Central memory CD8-positive, alpha-beta T cell (primary cell): Measurements from ENCODE around the gene BCAT1.
"Not testable (repeated sequence)": the region's sequence is repeated elsewhere in the genome, so short reads cannot be mapped to it uniquely, and the experiment has no call there.

Experiments
- ATAC-seq: fragments of 150-1000 bp; cut with Tn5 transposase; replicated peaks from 2 replicates; pipeline ENCODE4 v1.10.0; 2022; ENCODE audit warnings: mild to moderate bottlenecking, moderate FRiP score, moderate number of reproducible peaks; ENCODE audit not compliant: poor library complexity, severe bottlenecking; ENCODE audit errors: extremely low read depth
- DNase-seq, 2 donors: peaks; one replicate each; pipeline ENCODE4 v3.0.0; 2021; ENCODE audit warnings: low spot score in 2 of 2
- H3K27ac Mint-ChIP-seq: one replicate; pipeline ENCODE4 v1.8.0; 2022; ENCODE audit warnings: low read depth, mild to moderate bottlenecking, moderate library complexity, mixed read lengths
- H3K27me3 Mint-ChIP-seq: one replicate; pipeline ENCODE4 v1.8.0; 2022; ENCODE audit warnings: mixed read lengths
- H3K36me3 Mint-ChIP-seq: one replicate; pipeline ENCODE4 v1.8.0; 2022; ENCODE audit warnings: mild to moderate bottlenecking, moderate library complexity, mixed read lengths; ENCODE audit not compliant: insufficient read depth
- H3K4me1 Mint-ChIP-seq: one replicate; pipeline ENCODE4 v1.8.0; 2022; ENCODE audit warnings: mixed read lengths
- H3K4me3 Mint-ChIP-seq: one replicate; pipeline ENCODE4 v1.8.0; 2022; ENCODE audit warnings: mild to moderate bottlenecking, moderate library complexity, mixed read lengths
- H3K9me3 Mint-ChIP-seq: one replicate; pipeline ENCODE4 v1.8.0; 2022; ENCODE audit warnings: mixed read lengths

The BCAT1 gene

DNA sequence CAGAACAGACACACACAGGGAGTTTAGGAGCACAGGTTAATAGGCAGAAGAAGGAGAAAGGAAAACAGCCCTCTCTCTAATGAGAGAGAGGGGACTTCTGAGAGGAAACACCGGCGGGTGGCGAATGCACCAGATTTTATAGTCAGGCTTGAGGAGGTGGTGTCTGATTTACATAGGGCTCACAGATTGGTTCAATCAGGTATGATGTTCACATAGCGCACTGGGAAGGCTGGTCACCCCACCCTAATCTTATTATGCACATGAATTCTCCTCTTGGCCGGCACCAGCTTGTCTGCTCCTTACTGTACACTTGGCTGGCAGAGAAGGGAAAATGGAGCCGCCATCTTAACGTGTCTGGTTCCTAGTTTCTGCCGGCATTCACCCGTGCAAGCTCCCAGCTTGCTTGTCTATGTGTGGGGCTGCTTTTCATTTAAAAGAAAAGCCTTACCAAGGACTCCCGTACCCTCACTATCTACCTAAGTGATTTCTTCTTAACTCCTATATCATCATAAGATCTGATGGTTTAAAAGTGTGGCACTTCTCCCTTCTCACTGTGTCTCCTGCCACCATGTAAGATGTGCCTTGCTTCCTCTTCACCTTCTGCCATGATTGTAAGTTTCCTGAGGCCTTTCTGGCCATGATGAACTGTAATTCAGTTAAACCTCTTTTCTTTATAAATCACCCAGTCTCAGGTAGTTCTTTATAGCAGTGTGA, 15.1 kb downstream of the BCAT1 start:
- no peak overlapping the region for H3K4me3 Mint-ChIP-seq
- H3K4me1 Mint-ChIP-seq = no peaks in the 10 kb centered on the region
- H3K36me3 Mint-ChIP-seq = no peaks in the 10 kb centered on the region
- ATAC-seq = no peak
- H3K27ac Mint-ChIP-seq = no peak overlapping the region
- no peak for DNase-seq
- H3K9me3 Mint-ChIP-seq = no peaks in the 10 kb centered on the region
- H3K27me3 Mint-ChIP-seq = peaks cover 15% of the 10 kb centered on the region

- Mint-ChIP-seq H3K36me3 (peaks cover 2% of the 10 kb centered on the region), H3K4me3 (no peak overlapping the region), H3K4me1 (no peaks in the 10 kb centered on the region), H3K9me3 (no peaks in the 10 kb centered on the region), H3K27ac (no peak overlapping the region), H3K27me3 (peaks cover 22% of the 10 kb centered on the region)
- no peak for DNase-seq
- ATAC-seq = no peak
Measured at GRCh38 chr12:24931666-24932405, 17.1 kb downstream of the BCAT1 start.

DNA sequence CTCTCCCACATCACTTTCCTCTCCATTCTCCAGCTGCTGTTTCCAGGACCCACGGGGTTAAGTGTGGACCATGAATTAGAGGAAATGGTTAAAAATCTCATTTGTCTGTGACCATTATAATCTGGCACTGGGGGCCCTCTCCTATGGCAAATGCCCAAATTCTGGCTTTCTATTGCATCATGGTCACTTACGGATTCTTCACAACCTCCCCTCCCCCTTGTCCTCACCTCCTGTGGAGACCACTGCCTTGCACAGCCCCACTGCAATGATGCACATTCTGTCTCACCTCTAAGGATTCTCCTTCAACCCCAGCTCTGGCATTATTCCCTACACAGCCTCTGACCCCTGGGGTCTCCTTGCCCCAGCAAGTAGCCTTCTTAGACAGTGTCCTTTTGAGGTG, 18.9 kb downstream of the BCAT1 start:
- H3K4me3 Mint-ChIP-seq = no peak overlapping the region
- ATAC-seq (no peak), DNase-seq (no peak)
- peaks cover 24% of the 10 kb centered on the region for H3K27me3 Mint-ChIP-seq
- no peaks in the 10 kb centered on the region for H3K9me3 Mint-ChIP-seq
- no peak overlapping the region for H3K27ac Mint-ChIP-seq
- H3K36me3 Mint-ChIP-seq = peaks cover 2% of the 10 kb centered on the region
- no peaks in the 10 kb centered on the region for H3K4me1 Mint-ChIP-seq

DNA sequence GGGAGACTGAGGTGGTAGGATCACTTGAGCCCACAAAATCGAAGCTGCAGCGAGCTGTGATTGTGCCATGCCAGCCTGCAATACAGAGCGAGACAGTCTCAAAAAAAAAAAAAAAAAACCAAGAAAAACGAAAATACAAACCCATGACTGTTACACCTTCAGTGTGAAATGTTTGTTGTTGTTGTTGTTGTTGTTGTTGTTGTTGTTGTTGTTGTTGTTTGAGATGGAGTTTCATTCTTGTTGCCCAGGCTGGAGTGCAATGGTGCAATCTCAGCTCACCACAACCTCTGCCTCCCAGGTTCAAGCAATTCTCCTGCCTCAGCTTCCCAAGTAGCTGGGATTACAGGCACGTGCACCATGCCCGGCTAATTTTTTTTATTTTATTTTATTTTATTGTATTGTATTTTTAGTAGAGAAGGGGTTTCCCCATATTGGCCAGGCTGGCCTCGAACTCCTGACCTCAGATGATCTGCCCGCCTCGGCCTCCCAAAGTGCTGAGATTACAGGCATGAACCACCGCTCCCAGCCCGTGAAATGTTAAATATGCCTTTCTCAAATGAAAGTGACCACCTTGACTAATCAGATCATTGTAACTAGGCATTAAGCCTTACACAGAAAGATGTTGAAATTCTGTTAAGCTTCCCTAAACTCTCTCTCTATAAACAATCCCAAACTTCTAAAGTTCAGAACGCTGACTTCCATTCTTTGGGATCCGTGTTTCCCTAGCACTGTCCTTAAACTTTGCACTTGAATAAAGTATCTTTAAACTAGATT, 20.2 kb downstream of the BCAT1 start:
- H3K4me3 Mint-ChIP-seq, H3K9me3 Mint-ChIP-seq, H3K27ac Mint-ChIP-seq, H3K4me1 Mint-ChIP-seq, DNase-seq, ATAC-seq, H3K36me3 Mint-ChIP-seq: not testable (repeated sequence)
- peaks cover 24% of the 10 kb centered on the region for H3K27me3 Mint-ChIP-seq

DNA sequence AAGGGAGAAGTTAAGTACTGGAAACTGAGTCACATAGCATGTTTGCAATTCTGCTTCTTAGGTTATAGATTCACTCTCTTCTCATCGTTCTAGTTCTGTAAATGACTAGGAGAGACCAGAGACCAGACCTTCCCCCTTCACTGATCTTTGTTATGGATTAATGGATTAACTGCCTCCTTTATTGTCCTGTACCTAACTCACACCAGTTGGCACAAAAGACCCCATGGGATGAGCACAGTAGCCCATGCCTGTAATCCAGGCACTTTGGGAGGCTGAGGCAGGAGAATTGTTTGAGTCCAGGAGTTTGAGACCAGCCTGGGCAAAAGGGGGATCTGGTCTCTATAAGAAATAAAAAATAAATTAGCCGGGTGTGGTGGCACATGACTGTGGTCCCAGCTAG, 20.8 kb downstream of the BCAT1 start:
- peaks cover 2% of the 10 kb centered on the region for H3K36me3 Mint-ChIP-seq
- no peak for ATAC-seq
- no peak overlapping the region for H3K4me3 Mint-ChIP-seq
- peaks cover 24% of the 10 kb centered on the region for H3K27me3 Mint-ChIP-seq
- DNase-seq = no peak
- no peaks in the 10 kb centered on the region for H3K9me3 Mint-ChIP-seq
- H3K4me1 Mint-ChIP-seq = no peaks in the 10 kb centered on the region
- H3K27ac Mint-ChIP-seq = no peak overlapping the region

DNA sequence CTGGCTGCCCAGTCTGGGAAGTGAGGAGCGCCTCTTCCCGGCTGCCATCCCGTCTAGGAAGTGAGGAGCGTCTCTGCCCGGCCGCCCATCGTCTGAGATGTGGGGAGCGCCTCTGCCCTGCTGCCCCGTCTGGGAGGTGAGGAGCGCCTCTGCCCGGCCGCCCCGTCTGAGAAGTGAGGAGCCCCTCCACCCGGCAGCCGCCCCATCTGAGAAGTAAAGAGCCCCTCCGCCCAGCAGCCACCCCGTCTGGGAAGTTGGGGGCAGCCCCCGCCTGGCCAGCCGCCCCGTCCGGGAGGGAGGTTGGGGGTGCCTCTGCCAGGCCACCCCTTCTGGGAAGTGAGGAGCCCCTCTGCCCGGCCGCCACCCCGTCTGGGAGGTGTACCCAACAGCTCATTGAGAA, 22.8 kb downstream of the BCAT1 start:
- Mint-ChIP-seq H3K27me3 (peaks cover 24% of the 10 kb centered on the region), H3K4me1 (peaks cover 14% of the 10 kb centered on the region)
- H3K9me3 Mint-ChIP-seq, H3K36me3 Mint-ChIP-seq, DNase-seq, H3K27ac Mint-ChIP-seq, H3K4me3 Mint-ChIP-seq, ATAC-seq: not testable (repeated sequence)

- DNase-seq (no peak), ATAC-seq (peak; percentile 87)
- H3K36me3 Mint-ChIP-seq = no peaks in the 10 kb centered on the region
- H3K4me1 Mint-ChIP-seq = peaks cover 14% of the 10 kb centered on the region
- no peak overlapping the region for H3K27ac Mint-ChIP-seq
- no peak overlapping the region for H3K4me3 Mint-ChIP-seq
- H3K27me3 Mint-ChIP-seq = peaks cover 5% of the 10 kb centered on the region
- no peaks in the 10 kb centered on the region for H3K9me3 Mint-ChIP-seq
Measured at GRCh38 chr12:24922090-24922489, 26.8 kb downstream of the BCAT1 start.

GRCh38 chr12:24921251-24922038, 27.5 kb downstream of the BCAT1 start:
- no peak overlapping the region for H3K27ac Mint-ChIP-seq
- H3K4me1 Mint-ChIP-seq = peaks cover 14% of the 10 kb centered on the region
- no peak overlapping the region for H3K4me3 Mint-ChIP-seq
- no peak for ATAC-seq
- H3K36me3 Mint-ChIP-seq = no peaks in the 10 kb centered on the region
- DNase-seq = no peak
- no peaks in the 10 kb centered on the region for H3K9me3 Mint-ChIP-seq
- H3K27me3 Mint-ChIP-seq = no peaks in the 10 kb centered on the region

GRCh38 chr12:24920141-24920540, 28.8 kb downstream of the BCAT1 start:
- DNase-seq = no peak
- Mint-ChIP-seq H3K4me1 (peaks cover 14% of the 10 kb centered on the region), H3K4me3 (no peak overlapping the region), H3K36me3 (no peaks in the 10 kb centered on the region), H3K27me3 (no peaks in the 10 kb centered on the region), H3K27ac (no peak overlapping the region), H3K9me3 (no peaks in the 10 kb centered on the region)
- ATAC-seq = no peak

- Mint-ChIP-seq H3K27ac (no peak overlapping the region), H3K27me3 (no peaks in the 10 kb centered on the region), H3K9me3 (no peaks in the 10 kb centered on the region), H3K4me3 (no peak overlapping the region), H3K4me1 (peaks cover 14% of the 10 kb centered on the region), H3K36me3 (no peaks in the 10 kb centered on the region)
- DNase-seq (no peak), ATAC-seq (no peak)
Measured at GRCh38 chr12:24919346-24920001, 29.4 kb downstream of the BCAT1 start.

GRCh38 chr12:24918596-24918995, 30.3 kb downstream of the BCAT1 start:
- H3K27ac Mint-ChIP-seq = no peak overlapping the region
- peaks cover 14% of the 10 kb centered on the region for H3K4me1 Mint-ChIP-seq
- DNase-seq = no peak
- H3K36me3 Mint-ChIP-seq = no peaks in the 10 kb centered on the region
- no peaks in the 10 kb centered on the region for H3K27me3 Mint-ChIP-seq
- no peak overlapping the region for H3K4me3 Mint-ChIP-seq
- H3K9me3 Mint-ChIP-seq = no peaks in the 10 kb centered on the region
- ATAC-seq = no peak

GRCh38 chr12:24915501-24915900, 33.4 kb downstream of the BCAT1 start:
- H3K4me1 Mint-ChIP-seq = no peaks in the 10 kb centered on the region
- no peaks in the 10 kb centered on the region for H3K9me3 Mint-ChIP-seq
- ATAC-seq (no peak), DNase-seq (no peak)
- H3K27ac Mint-ChIP-seq = no peak overlapping the region
- no peaks in the 10 kb centered on the region for H3K36me3 Mint-ChIP-seq
- no peaks in the 10 kb centered on the region for H3K27me3 Mint-ChIP-seq
- H3K4me3 Mint-ChIP-seq = no peak overlapping the region
